ENCODE data around the gene PARD3. TPM values are rescaled to one million over a fixed set of nuclear protein-coding genes. Genes with fewer than 3 reads are reported as not detected.

Gene PARD3
- total RNA-seq, 1 experiment from 2014 or later: 24.3 TPM

- DNase-seq (ENCODE audit: low spot score): no peak
Observed at GRCh38 chr10:34624323-34625153, 190.6 kb downstream of the PARD3 start.

GRCh38 chr10:34622945-34623344, 192.2 kb downstream of the PARD3 start:
- no peak for DNase-seq (ENCODE audit: low spot score)

GRCh38 chr10:34618611-34619010, 196.5 kb downstream of the PARD3 start:
- DNase-seq (ENCODE audit: low spot score): no peak

- DNase-seq (ENCODE audit: low spot score): no peak
Observed at GRCh38 chr10:34615770-34616169, 199.3 kb downstream of the PARD3 start.

- no peak for DNase-seq (ENCODE audit: low spot score)
Observed at GRCh38 chr10:34613491-34613890, 201.6 kb downstream of the PARD3 start.

- no peak for DNase-seq (ENCODE audit: low spot score)
Observed at GRCh38 chr10:34612938-34613337, 202.2 kb downstream of the PARD3 start.

GRCh38 chr10:34612446-34612845, 202.7 kb downstream of the PARD3 start:
- DNase-seq (ENCODE audit: low spot score): no peak

GRCh38 chr10:34609287-34609940, 205.7 kb downstream of the PARD3 start:
- no peak for DNase-seq (ENCODE audit: low spot score)

- DNase-seq (ENCODE audit: low spot score): no peak
Observed at GRCh38 chr10:34607894-34608293, 207.2 kb downstream of the PARD3 start.

GRCh38 chr10:34606890-34607289, 208.2 kb downstream of the PARD3 start:
- DNase-seq (ENCODE audit: low spot score): no peak

- DNase-seq (ENCODE audit: low spot score): no peak
Observed at GRCh38 chr10:34602478-34602877, 212.6 kb downstream of the PARD3 start.

GRCh38 chr10:34601691-34602090, 213.4 kb downstream of the PARD3 start:
- DNase-seq (ENCODE audit: low spot score): no peak

GRCh38 chr10:34599026-34599795, 215.9 kb downstream of the PARD3 start:
- no peak for DNase-seq (ENCODE audit: low spot score)

- DNase-seq (ENCODE audit: low spot score): no peak
Observed at GRCh38 chr10:34596351-34596750, 218.7 kb downstream of the PARD3 start.

- no peak for DNase-seq (ENCODE audit: low spot score)
Observed at GRCh38 chr10:34593930-34594329, 221.2 kb downstream of the PARD3 start.

GRCh38 chr10:34593374-34593890, 221.7 kb downstream of the PARD3 start:
- DNase-seq (ENCODE audit: low spot score): no peak

GRCh38 chr10:34590793-34591192, 224.3 kb downstream of the PARD3 start:
- DNase-seq (ENCODE audit: low spot score): peak; percentile 4

GRCh38 chr10:34589275-34589674, 225.8 kb downstream of the PARD3 start:
- DNase-seq (ENCODE audit: low spot score): no peak

- no peak for DNase-seq (ENCODE audit: low spot score)
Observed at GRCh38 chr10:34587680-34588019, 227.4 kb downstream of the PARD3 start.

- no peak for DNase-seq (ENCODE audit: low spot score)
Observed at GRCh38 chr10:34587002-34587679, 228.0 kb downstream of the PARD3 start.

GRCh38 chr10:34585422-34586112, 229.5 kb downstream of the PARD3 start:
- no peak for DNase-seq (ENCODE audit: low spot score)

Data from HT-29 (cell line).